Uterus (tissue), 4 donors: Measurements from ENCODE around the gene IL5. TPM values are rescaled to one million over a fixed set of nuclear protein-coding genes. Genes with fewer than 3 reads are reported as not detected.

Experiments
- DNase-seq, 2 donors: peaks; one replicate each; pipeline ENCODE4 v3.0.0-alpha.2; 2019 to 2020
- H3K27ac ChIP-seq, 2 donors: fragments of 200-600 bp; sonication (generic); 1 replicate in 1 of 2; 2 replicates in 1 of 2; pipeline ENCODE4 v1.5.1; 2016 to 2018
- H3K27me3 ChIP-seq, 2 donors: fragments of 200-600 bp; sonication (generic); one replicate each; pipeline ENCODE4 v1.5.1; 2018 to 2019; ENCODE audit warnings: control low read depth in 1 of 2
- H3K36me3 ChIP-seq, 2 donors: fragments of 200-600 bp; sonication (generic); one replicate each; pipeline ENCODE4 v1.5.1; 2019; ENCODE audit warnings: control low read depth in 1 of 2
- H3K4me1 ChIP-seq, 2 donors: fragments of 200-600 bp; sonication (generic); one replicate each; pipeline ENCODE4 v1.5.1; 2018 to 2019; ENCODE audit warnings: control low read depth in 1 of 2
- H3K4me3 ChIP-seq, 2 donors: fragments of 200-600 bp; sonication (generic); 1 replicate in 1 of 2; 2 replicates in 1 of 2; pipeline ENCODE4 v1.5.1; 2018 to 2019; ENCODE audit warnings: mild to moderate bottlenecking in 1 of 2
- H3K9me3 ChIP-seq, 2 donors: fragments of 200-600 bp; sonication (generic); one replicate each; pipeline ENCODE4 v1.5.1; 2019; ENCODE audit warnings: control low read depth in 1 of 2
- CTCF ChIP-seq, 4 experiments: fragments of 200-600 bp in 2 of 4; fragments of 450-650 bp in 2 of 4; sonication (generic) in 2 of 4; IDR thresholded peaks; one replicate each; pipeline ENCODE4 v1.5.1; 2016 to 2019; ENCODE audit warnings: antibody characterized with exemption in 4 of 4, mild to moderate bottlenecking in 2 of 4, moderate library complexity in 1 of 4
- POLR2A ChIP-seq, 2 donors: fragments of 450-650 bp; IDR thresholded peaks; one replicate each; pipeline ENCODE4 v1.6.1; 2016; ENCODE audit warnings: antibody characterized with exemption in 2 of 2, mild to moderate bottlenecking in 1 of 2, moderate library complexity in 1 of 2
- intact Hi-C: fragments of 100-400 bp; cut with DNase I; formaldehyde crosslinking; loops from one replicate; pipeline ENCODE4 v1.15.1; 2023; ENCODE audit warnings: low total_unique reads
- total RNA-seq, 4 donors: library from RNA; depleted of rRNA in 3 of 4; stranded (reverse); fragments of >200 nt in 3 of 4; gene quantifications; one replicate each; pipeline versions ENCODE4 v1.1.0 to v1.2.4, GENCODE V29; 2014 to 2023
- donor health status: DM: yes; HTN: yes; CAD: no.

IL5 gene
- total RNA-seq, 4 donors from 2014 or later: not detected

DNA sequence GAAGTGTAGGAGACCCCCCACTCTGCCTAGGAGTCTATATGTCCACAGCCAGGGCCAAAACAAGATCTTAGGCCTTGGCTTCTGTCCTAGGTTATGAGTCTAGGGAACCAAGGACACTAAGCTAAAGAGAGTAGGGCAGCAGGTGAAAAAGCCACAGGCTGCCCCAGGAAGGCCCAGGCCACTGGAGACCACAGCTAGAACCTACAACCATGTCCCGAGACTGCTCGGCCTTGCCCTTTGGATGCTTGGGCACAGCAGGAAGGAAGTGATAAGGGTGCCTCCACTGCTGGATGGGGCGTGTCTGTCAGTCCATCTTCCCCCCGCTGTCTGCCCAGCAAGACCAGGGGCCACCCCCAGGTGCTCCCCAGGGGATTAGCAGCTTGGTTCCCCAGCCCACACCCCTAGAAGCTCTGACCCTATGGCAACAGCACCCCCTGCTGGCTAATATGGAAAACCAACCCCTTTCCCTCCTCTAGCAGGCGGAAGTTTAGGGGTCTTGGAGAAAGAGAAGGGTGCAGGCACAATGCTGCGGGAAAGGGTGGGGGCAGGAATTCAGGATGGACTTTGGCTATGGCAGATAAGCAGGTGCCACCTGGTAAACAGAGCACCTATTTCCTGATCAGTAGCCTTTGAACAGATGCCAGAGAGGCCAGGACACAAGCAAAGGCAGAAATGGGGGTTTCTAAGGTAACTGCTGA lies 42.2 kb downstream of the IL5 start:
- TF ChIP-seq POLR2A (IDR thresholded peaks at IDR 0.05): no peak
- peak; percentile 76 to 87 (median 82) for TF ChIP-seq CTCF (IDR thresholded peaks at IDR 0.05)
- Histone ChIP-seq H3K27me3 (no peaks in the 10 kb centered on the region), H3K36me3 (no peaks in the 10 kb centered on the region), H3K27ac (peak overlapping the region; percentile 73 to 88), H3K9me3 (no peaks in the 10 kb centered on the region), H3K4me1 (no peaks in the 10 kb centered on the region), H3K4me3 (no peak overlapping the region)
- intact Hi-C loops: no loop called here
- DNase-seq: peak in 1 of 2 donors; percentile 70

GRCh38 chr5:132500244-132500930 lies 42.9 kb downstream of the IL5 start:
- Histone ChIP-seq H3K9me3 (no peaks in the 10 kb centered on the region), H3K4me3 (no peak overlapping the region), H3K4me1 (no peaks in the 10 kb centered on the region), H3K36me3 (no peaks in the 10 kb centered on the region), H3K27ac (peak overlapping the region; percentile 73 to 88), H3K27me3 (no peaks in the 10 kb centered on the region)
- TF ChIP-seq POLR2A (IDR thresholded peaks at IDR 0.05) (no peak), CTCF (IDR thresholded peaks at IDR 0.05) (no peak)
- DNase-seq: no peak
- intact Hi-C loops: no loop called here

GRCh38 chr5:132499440-132500243 lies 43.7 kb downstream of the IL5 start:
- intact Hi-C loops: loop anchor here (2.0 to 5.0 kb wide), 2 partner anchors 72 to 111 kb away; no protein-coding TSS in a partner anchor
- H3K36me3 ChIP-seq: no peaks in the 10 kb centered on the region
- no peak for TF ChIP-seq CTCF (IDR thresholded peaks at IDR 0.05)
- no peak for TF ChIP-seq POLR2A (IDR thresholded peaks at IDR 0.05)
- no peaks in the 10 kb centered on the region for H3K9me3 ChIP-seq
- peaks cover 0 to 5% of the 10 kb centered on the region in 2 donors for H3K4me1 ChIP-seq
- H3K4me3 ChIP-seq: no peak overlapping the region
- no peak for DNase-seq
- H3K27ac ChIP-seq: peak overlapping the region; percentile 73 to 88
- H3K27me3 ChIP-seq: no peaks in the 10 kb centered on the region

DNA sequence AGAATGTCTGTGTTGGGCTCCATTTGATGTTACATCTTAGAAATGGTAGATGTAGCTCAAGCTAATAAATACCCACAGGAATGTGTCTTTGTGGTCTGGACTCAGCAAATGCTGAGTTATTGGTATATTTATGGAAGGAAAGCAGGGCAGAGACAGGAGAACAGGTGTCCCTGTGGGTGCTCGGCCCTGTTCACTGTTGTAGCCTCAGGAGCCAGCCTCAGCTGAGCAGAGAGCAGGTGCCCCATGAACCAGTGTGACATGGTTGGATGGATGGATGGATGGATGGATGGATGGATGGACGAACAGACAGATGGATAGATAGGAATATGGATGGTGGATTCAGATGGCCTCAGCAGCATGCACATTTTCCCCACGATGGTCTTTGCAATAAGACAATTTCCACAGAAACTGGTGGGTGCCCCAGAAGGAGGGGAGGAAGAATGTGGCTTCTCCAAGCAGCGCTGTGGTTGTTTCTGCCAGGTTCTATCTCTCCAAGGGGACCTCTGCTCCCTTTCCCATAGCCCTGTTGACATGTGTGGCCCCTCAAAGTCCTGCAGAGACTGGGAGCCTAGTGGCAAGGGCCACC lies 44.5 kb downstream of the IL5 start:
- intact Hi-C loops: loop anchor here (2.0 to 5.0 kb wide), 2 partner anchors 71 to 110 kb away; no protein-coding TSS in a partner anchor
- Histone ChIP-seq H3K27ac (peak overlapping the region; percentile 88 to 91), H3K4me1 (peaks cover 0 to 6% of the 10 kb centered on the region in 2 donors)

More for the DNA sequence above, 44.5 kb downstream of the IL5 start:
- Histone ChIP-seq H3K36me3 (no peaks in the 10 kb centered on the region), H3K4me3 (no peak overlapping the region), H3K27me3 (no peaks in the 10 kb centered on the region), H3K9me3 (no peaks in the 10 kb centered on the region)
- no peak for DNase-seq
- TF ChIP-seq POLR2A (IDR thresholded peaks at IDR 0.05): no peak
- TF ChIP-seq CTCF (IDR thresholded peaks at IDR 0.05): no peak
